ENCODE data around the gene CTAGE8. TPM values are rescaled to one million over a fixed set of nuclear protein-coding genes. Genes with fewer than 3 reads are reported as not detected.
"Not testable (repeated sequence)": the region's sequence is repeated elsewhere in the genome, so short reads cannot be mapped to it uniquely, and the experiment has no call there.

Gene CTAGE8
- total and polyA plus RNA-seq, 10 of the 15 experiments (the other 5 are each of a cell fraction or from before 2014, with no cell fraction given) = 0.09 to 1.5 (median 0.65) TPM

DNA sequence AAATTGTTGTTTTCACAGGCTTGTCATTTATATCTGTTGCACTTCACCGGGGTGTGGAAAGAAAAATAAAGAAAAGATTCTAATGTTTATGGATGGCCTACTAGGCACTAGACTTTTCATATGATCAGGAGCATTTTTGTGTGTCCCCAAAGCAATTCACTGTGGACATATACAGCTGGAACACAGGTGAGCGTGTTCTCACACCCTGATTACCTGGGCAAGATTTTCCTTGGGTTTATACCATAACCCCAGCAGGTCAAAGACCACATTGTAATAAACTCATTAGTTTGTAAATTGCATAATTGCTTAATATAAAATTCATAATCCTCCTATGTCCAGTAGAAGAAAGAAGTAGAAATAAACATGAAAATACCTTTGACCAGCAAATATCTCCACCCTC is 42.1 kb upstream of the CTAGE8 start:
- ATAC-seq; H3K27me3 ChIP-seq (replicated peaks in 1 of 2; ENCODE audit: control insufficient read depth in 2 of 2, insufficient read depth in 2 of 2, low read length in 1 of 2); POLR2A ChIA-PET; H2AFZ ChIP-seq (ENCODE audit: control insufficient read depth, low read depth, low read length); FAIRE-seq; H3K9ac ChIP-seq (ENCODE audit: control insufficient read depth, insufficient read depth, low read length); CTCF ChIA-PET; H3K79me2 ChIP-seq (ENCODE audit: control insufficient read depth, insufficient read depth, low read length); intact Hi-C loops (cut with micrococcal nuclease; ENCODE audit: unreplicated experiment); H3K4me1 ChIP-seq (ENCODE audit: control insufficient read depth, insufficient read depth, low read length); H4K20me1 ChIP-seq (ENCODE audit: control insufficient read depth, insufficient read depth); DNase-seq (ENCODE audit: low read depth, low spot score); H3K4me3 ChIP-seq; RAD21 ChIA-PET (ENCODE audit: unreplicated experiment); SMC1A ChIA-PET (ENCODE audit: uncharacterized antibody, unreplicated experiment); H3K4me2 ChIP-seq (ENCODE audit: control insufficient read depth, insufficient read depth); H3K36me3 ChIP-seq (ENCODE audit: control insufficient read depth in 2 of 2, insufficient read depth in 2 of 2, low read length in 1 of 2); H3K27ac ChIP-seq (ENCODE audit: control insufficient read depth, insufficient read depth); H3K9me3 ChIP-seq (replicated peaks; ENCODE audit: control insufficient read depth, insufficient read depth, low read length); BruUV-seq (replicated peaks); in situ Hi-C loops (cut with MboI): not testable (repeated sequence)
- no CpG with 5 or more reads among the region's 2 CpGs for WGBS (ENCODE audit: insufficient coverage, insufficient replicate concordance, low lambda C conversion rate, missing lambda C conversion rate)

DNA sequence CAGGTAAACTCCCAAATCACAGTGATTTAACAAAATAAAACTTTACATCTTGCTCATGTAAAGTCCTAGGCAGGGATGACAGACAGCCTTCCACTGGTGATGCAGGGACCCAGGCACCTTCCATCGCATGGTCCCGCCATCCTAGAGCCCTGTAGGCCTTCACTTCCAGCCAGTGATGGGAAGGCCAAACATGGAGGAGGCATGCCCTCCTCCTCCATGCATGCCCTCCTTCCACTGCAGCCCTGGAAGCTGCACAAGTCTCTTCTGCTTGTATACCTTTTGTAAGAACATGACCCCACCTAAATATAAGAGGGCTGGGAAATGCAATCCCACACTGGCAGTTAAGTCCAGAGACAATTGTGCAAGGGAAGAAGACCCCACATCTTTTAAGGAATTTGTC is 40.6 kb upstream of the CTAGE8 start:
- SMC1A ChIA-PET (ENCODE audit: uncharacterized antibody, unreplicated experiment); H3K4me1 ChIP-seq (ENCODE audit: control insufficient read depth, insufficient read depth, low read length); H4K20me1 ChIP-seq (ENCODE audit: control insufficient read depth, insufficient read depth); H3K4me2 ChIP-seq (ENCODE audit: control insufficient read depth, insufficient read depth); H3K4me3 ChIP-seq; H3K36me3 ChIP-seq (ENCODE audit: control insufficient read depth in 2 of 2, insufficient read depth in 2 of 2, low read length in 1 of 2); CTCF ChIA-PET; ATAC-seq; BruUV-seq (replicated peaks); H3K9ac ChIP-seq (ENCODE audit: control insufficient read depth, insufficient read depth, low read length); RAD21 ChIA-PET (ENCODE audit: unreplicated experiment); FAIRE-seq; H3K9me3 ChIP-seq (replicated peaks; ENCODE audit: control insufficient read depth, insufficient read depth, low read length); H2AFZ ChIP-seq (ENCODE audit: control insufficient read depth, low read depth, low read length); H3K79me2 ChIP-seq (ENCODE audit: control insufficient read depth, insufficient read depth, low read length); POLR2A ChIA-PET; H3K27me3 ChIP-seq (replicated peaks in 1 of 2; ENCODE audit: control insufficient read depth in 2 of 2, insufficient read depth in 2 of 2, low read length in 1 of 2); DNase-seq (ENCODE audit: low read depth, low spot score); H3K27ac ChIP-seq (ENCODE audit: control insufficient read depth, insufficient read depth); intact Hi-C loops (cut with micrococcal nuclease; ENCODE audit: unreplicated experiment); in situ Hi-C loops (cut with MboI): not testable (repeated sequence)
- no CpG with 5 or more reads among the region's 2 CpGs for WGBS (ENCODE audit: insufficient coverage, insufficient replicate concordance, low lambda C conversion rate, missing lambda C conversion rate)

DNA sequence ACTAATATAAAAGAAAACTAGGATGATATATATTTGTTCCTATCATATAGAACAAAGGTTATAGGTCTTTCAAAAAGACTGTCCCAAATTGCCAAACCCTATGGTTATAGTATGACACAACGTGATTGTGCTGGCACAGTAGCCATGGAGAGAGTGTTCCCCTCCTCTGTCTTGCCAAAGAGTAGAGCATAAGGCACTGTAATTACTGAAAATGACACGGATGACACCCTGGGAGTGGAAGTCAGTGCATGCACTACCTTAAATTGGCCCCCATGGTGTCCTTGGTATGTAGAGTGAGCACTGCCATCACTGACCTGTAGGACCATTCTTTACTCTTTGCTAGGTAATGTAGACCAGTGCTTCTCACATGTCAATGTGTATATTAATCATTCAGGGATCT is 36.1 kb upstream of the CTAGE8 start:
- BruUV-seq (replicated peaks); DNase-seq (ENCODE audit: low read depth, low spot score); H3K4me3 ChIP-seq; SMC1A ChIA-PET (ENCODE audit: uncharacterized antibody, unreplicated experiment); H2AFZ ChIP-seq (ENCODE audit: control insufficient read depth, low read depth, low read length); H3K4me2 ChIP-seq (ENCODE audit: control insufficient read depth, insufficient read depth); H3K4me1 ChIP-seq (ENCODE audit: control insufficient read depth, insufficient read depth, low read length); in situ Hi-C loops (cut with MboI); H4K20me1 ChIP-seq (ENCODE audit: control insufficient read depth, insufficient read depth); H3K79me2 ChIP-seq (ENCODE audit: control insufficient read depth, insufficient read depth, low read length); POLR2A ChIA-PET; H3K36me3 ChIP-seq (ENCODE audit: control insufficient read depth in 2 of 2, insufficient read depth in 2 of 2, low read length in 1 of 2); ATAC-seq; RAD21 ChIA-PET (ENCODE audit: unreplicated experiment); H3K27me3 ChIP-seq (replicated peaks in 1 of 2; ENCODE audit: control insufficient read depth in 2 of 2, insufficient read depth in 2 of 2, low read length in 1 of 2); H3K9ac ChIP-seq (ENCODE audit: control insufficient read depth, insufficient read depth, low read length); H3K9me3 ChIP-seq (replicated peaks; ENCODE audit: control insufficient read depth, insufficient read depth, low read length); H3K27ac ChIP-seq (ENCODE audit: control insufficient read depth, insufficient read depth); intact Hi-C loops (cut with micrococcal nuclease; ENCODE audit: unreplicated experiment); CTCF ChIA-PET; FAIRE-seq: not testable (repeated sequence)
- WGBS (ENCODE audit: insufficient coverage, insufficient replicate concordance, low lambda C conversion rate, missing lambda C conversion rate) = no CpG with 5 or more reads among the region's 2 CpGs

DNA sequence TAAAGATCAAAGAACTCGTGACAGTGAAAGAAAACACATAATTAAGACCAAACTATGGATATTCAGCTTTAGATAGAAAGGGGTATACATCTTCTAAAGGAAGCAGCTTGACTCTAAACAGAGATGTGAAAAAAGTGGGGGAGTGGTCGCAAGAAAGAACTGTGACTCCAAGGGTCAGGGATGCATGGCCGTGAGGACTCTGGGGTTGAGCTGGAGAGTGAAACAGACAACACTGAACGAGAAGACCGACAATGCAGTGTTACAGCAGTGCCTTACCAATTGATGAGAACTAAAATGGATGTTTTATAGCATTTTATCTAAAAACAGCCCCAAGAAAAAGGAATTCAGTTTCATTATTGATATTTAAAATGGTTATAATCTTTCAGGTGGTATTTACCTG is 34.5 kb upstream of the CTAGE8 start:
- H3K27me3 ChIP-seq (replicated peaks in 1 of 2; ENCODE audit: control insufficient read depth in 2 of 2, insufficient read depth in 2 of 2, low read length in 1 of 2); ATAC-seq; in situ Hi-C loops (cut with MboI); CTCF ChIA-PET; H3K4me1 ChIP-seq (ENCODE audit: control insufficient read depth, insufficient read depth, low read length); H3K36me3 ChIP-seq (ENCODE audit: control insufficient read depth in 2 of 2, insufficient read depth in 2 of 2, low read length in 1 of 2); SMC1A ChIA-PET (ENCODE audit: uncharacterized antibody, unreplicated experiment); H3K4me3 ChIP-seq; FAIRE-seq; H3K9ac ChIP-seq (ENCODE audit: control insufficient read depth, insufficient read depth, low read length); H2AFZ ChIP-seq (ENCODE audit: control insufficient read depth, low read depth, low read length); H3K27ac ChIP-seq (ENCODE audit: control insufficient read depth, insufficient read depth); BruUV-seq (replicated peaks); DNase-seq (ENCODE audit: low read depth, low spot score); intact Hi-C loops (cut with micrococcal nuclease; ENCODE audit: unreplicated experiment); H3K9me3 ChIP-seq (replicated peaks; ENCODE audit: control insufficient read depth, insufficient read depth, low read length); H3K4me2 ChIP-seq (ENCODE audit: control insufficient read depth, insufficient read depth); H3K79me2 ChIP-seq (ENCODE audit: control insufficient read depth, insufficient read depth, low read length); RAD21 ChIA-PET (ENCODE audit: unreplicated experiment); POLR2A ChIA-PET; H4K20me1 ChIP-seq (ENCODE audit: control insufficient read depth, insufficient read depth): not testable (repeated sequence)
- no CpG with 5 or more reads among the region's 5 CpGs for WGBS (ENCODE audit: insufficient coverage, insufficient replicate concordance, low lambda C conversion rate, missing lambda C conversion rate)
